BJ (cell line): ENCODE measurements around the gene B4GALT2. TPM values are rescaled to one million over a fixed set of nuclear protein-coding genes. Genes with fewer than 3 reads are reported as not detected.

Experiments used
- CTCF ChIA-PET: fragments of 350-600 bp; formaldehyde crosslinking; extraction: SDS; loops from one replicate; lab custom pipeline; 2021; ENCODE audit warnings: antibody characterized with exemption, inconsistent platforms; lab: Yijun Ruan, JAX
- POLR2A ChIA-PET: fragments of 300-600 bp; sonication (Branson Sonifier 250); formaldehyde crosslinking; extraction: SDS; loops from one replicate; lab custom pipeline; 2021; ENCODE audit warnings: antibody characterized with exemption; lab: Charles Lee
- DNase-seq: peaks from one replicate; pipeline ENCODE4 v3.0.0-alpha.2; 2011; ENCODE audit warnings: low read depth
- H3K27me3 ChIP-seq: 2 replicates; pipeline ENCODE4 v1.6.0; 2011; ENCODE audit warnings: low read length; ENCODE audit not compliant: control insufficient read depth, insufficient read depth
- H3K36me3 ChIP-seq: 2 replicates; pipeline ENCODE4 v1.5.1; 2011; ENCODE audit warnings: low read length; ENCODE audit not compliant: control insufficient read depth, insufficient read depth
- H3K4me3 ChIP-seq: 2 replicates; pipeline ENCODE4 v1.5.1; 2011; ENCODE audit warnings: low read depth, mild to moderate bottlenecking, control low read depth, low read length
- polyA minus RNA-seq: library from RNA; depleted of rRNA, polyadenylated mRNA; stranded (reverse); fragments of >200 nt; gene quantifications from 2 replicates; pipeline ENCODE4 v1.2.3, GENCODE V29; 2011; rRNA and poly(A)+ RNA removed
- polyA plus RNA-seq: library from polyadenylated mRNA; depleted of rRNA; stranded (reverse); fragments of >200 nt; gene quantifications from 2 replicates; pipeline ENCODE4 v1.2.3, GENCODE V29; 2011; rRNA removed
- TF ChIP-seq, protein P1 (sequence below): IDR thresholded peaks from 2 replicates; pipeline ENCODE4 v1.5.1; 2011; ENCODE audit warnings: low read depth, mild to moderate bottlenecking, control low read depth, inconsistent platforms, low read length, moderate library complexity; ENCODE audit not compliant: insufficient read depth

Gene B4GALT2, protein sequence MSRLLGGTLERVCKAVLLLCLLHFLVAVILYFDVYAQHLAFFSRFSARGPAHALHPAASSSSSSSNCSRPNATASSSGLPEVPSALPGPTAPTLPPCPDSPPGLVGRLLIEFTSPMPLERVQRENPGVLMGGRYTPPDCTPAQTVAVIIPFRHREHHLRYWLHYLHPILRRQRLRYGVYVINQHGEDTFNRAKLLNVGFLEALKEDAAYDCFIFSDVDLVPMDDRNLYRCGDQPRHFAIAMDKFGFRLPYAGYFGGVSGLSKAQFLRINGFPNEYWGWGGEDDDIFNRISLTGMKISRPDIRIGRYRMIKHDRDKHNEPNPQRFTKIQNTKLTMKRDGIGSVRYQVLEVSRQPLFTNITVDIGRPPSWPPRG
- 60.2 and 82.2 TPM in 2 replicates for polyA plus RNA-seq
- 53.3 and 71.8 TPM in 2 replicates for polyA minus RNA-seq

DNA sequence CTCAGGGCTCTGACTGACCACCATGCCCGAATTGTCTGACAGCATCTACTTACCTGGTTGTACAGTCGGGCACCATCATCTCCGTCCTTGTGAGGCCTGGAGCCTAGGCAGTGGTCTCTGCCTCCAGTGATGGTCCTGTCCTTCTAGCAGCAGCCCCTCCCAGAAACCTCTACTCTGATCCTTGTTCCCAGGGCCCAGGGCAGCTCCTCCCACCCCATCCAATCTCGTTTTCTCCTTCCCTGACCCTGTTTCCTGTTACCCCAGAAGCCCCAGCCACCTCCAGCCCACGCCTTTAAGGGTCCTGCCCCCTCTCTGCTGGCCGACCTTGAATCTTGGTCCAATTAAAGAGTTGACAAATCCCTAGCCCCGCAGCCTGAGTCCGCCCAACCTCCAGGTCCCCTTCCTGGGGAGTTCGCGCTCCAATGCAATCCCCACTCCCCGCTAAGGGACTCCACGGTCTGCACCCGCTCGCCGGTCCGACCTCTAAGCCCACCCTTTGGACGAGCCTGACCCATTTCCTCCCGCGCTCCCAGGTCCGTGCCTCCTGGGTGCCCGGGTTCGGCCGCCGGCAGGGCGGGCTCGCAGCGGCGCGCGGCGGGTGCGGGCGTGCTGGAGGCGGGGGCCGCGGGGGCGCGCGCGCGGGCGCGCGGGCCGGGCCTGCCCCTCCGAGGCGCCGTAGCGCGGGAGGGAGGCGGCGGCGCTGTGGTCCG lies at the start of gene B4GALT2:
B4GALT2 (plus strand) TSS at position 660 of the 710 bp plus-strand sequence. CDS start 1,951 bp downstream, outside the sequence.
- peak within 1 kb of the TSS; percentile 68 for H3K4me3 ChIP-seq
- ChIA-PET POLR2A (no interaction called here), CTCF (interaction anchor here (1.0 kb wide), 1 partner anchor 9 kb away, joined by 3 read pairs; the partner anchor contains the start of gene DPH2)
- H3K27me3 ChIP-seq = no peaks in the 10 kb centered on the region
- DNase-seq = no peak
- TF ChIP-seq, protein P1, sequence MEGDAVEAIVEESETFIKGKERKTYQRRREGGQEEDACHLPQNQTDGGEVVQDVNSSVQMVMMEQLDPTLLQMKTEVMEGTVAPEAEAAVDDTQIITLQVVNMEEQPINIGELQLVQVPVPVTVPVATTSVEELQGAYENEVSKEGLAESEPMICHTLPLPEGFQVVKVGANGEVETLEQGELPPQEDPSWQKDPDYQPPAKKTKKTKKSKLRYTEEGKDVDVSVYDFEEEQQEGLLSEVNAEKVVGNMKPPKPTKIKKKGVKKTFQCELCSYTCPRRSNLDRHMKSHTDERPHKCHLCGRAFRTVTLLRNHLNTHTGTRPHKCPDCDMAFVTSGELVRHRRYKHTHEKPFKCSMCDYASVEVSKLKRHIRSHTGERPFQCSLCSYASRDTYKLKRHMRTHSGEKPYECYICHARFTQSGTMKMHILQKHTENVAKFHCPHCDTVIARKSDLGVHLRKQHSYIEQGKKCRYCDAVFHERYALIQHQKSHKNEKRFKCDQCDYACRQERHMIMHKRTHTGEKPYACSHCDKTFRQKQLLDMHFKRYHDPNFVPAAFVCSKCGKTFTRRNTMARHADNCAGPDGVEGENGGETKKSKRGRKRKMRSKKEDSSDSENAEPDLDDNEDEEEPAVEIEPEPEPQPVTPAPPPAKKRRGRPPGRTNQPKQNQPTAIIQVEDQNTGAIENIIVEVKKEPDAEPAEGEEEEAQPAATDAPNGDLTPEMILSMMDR = no peak
- peaks cover 11% of the 10 kb centered on the region for H3K36me3 ChIP-seq

DNA sequence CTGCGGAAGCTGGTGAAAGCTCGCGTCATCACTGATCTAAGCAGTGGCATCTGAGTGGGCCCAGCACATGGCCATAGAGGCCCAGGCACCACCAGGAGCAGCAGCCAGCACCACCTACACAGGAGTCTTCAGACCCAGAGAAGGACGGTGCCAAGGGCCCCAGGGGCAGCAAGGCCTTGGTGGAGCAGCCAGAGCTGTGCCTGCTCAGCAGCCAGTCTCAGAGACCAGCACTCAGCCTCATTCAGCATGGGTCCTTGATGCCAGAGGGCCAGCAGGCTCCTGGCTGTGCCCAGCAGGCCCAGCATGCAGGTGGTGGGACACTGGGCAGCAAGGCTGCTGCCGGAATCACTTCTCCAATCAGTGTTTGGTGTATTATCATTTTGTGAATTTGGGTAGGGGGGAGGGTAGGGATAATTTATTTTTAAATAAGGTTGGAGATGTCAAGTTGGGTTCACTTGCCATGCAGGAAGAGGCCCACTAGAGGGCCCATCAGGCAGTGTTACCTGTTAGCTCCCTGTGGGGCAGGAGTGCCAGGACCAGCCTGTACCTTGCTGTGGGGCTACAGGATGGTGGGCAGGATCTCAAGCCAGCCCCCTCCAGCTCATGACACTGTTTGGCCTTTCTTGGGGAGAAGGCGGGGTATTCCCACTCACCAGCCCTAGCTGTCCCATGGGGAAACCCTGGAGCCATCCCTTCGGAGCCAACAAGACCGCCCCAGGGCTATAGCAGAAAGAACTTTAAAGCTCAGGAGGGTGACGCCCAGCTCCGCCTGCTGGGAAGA lies 48.7 kb upstream of the B4GALT2 start:
- H3K36me3 ChIP-seq = peaks cover 3% of the 10 kb centered on the region
- DNase-seq = no peak
- H3K27me3 ChIP-seq = no peaks in the 10 kb centered on the region
- TF ChIP-seq, protein P1 = peak; percentile 27; the same call in 1 of the 2 replicates
- H3K4me3 ChIP-seq = no peak overlapping the region
- CTCF ChIA-PET = interaction anchor here (0.8 to 1.6 kb wide), 4 partner anchors 15 to 167 kb away, joined by 3 to 4 read pairs (median 4); no protein-coding TSS in a partner anchor
- POLR2A ChIA-PET = no interaction called here

DNA sequence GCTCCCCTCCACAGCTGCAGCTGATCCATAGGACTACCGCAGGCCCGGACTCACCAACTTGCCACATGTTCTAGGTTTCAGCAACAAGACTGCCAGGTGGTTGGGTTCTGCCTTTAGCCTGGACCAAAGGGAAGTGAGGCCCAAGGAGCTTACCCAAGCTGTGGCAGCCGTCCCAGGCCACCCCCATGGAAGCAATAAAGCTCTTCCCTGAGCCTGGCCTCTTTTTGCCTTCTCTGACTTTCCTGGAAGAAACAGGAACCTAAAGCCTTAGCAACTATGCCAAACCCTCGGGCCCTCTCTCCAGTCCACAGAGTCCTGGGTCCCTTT lies 48.1 kb upstream of the B4GALT2 start:
- no peak overlapping the region for H3K4me3 ChIP-seq
- ChIA-PET CTCF (interaction anchor here (0.6 to 1.2 kb wide), 4 partner anchors 15 to 168 kb away, joined by 3 to 4 read pairs (median 4); no protein-coding TSS in a partner anchor), POLR2A (no interaction called here)
- no peak for DNase-seq
- no peaks in the 10 kb centered on the region for H3K27me3 ChIP-seq
- TF ChIP-seq, protein P1 = no peak
- H3K36me3 ChIP-seq = peaks cover 2% of the 10 kb centered on the region

DNA sequence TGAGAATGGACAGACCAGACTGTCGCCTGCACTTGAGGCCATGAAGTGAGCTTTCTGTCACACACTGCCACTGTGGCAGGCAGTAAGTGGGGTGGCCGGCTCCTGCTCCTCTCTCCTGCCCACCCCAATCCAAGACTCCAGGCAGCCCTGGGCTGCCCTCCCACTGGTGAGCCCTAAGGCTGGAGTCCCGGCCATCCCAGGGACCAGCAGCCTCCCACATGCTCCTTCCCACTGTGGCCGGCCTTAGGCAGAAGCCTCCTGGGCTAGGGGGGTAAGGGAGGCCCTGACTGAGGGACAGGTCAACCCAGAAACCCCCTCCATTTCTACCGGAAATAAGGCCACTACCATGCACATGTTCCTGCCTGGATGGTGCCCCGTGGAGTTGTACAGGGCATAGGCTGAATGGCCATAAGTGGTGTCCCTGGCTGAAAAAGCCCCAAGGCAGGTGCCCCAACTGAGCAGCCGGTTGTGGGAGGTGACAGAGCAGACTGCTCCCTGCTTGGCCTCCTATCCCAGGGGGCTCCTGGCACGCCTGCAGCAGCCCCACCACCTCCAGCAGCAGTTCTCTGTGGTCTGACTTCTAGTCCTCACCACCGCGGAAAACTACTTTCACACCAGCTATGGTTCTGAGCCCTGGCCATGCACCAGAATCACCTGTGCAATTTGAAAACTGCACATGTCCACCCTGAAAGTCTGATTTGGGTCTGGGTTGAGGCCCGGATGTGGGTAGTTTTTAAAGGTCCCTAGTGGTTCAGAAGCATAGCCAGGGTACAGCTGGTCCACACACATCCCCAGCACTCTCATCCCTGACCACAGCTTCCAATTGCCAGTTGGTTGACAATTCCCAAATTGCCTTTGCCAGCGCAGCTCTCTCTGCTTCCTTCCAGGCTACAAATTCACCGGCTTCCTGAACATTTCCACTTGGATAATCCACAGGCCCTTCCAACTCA lies 47.0 kb upstream of the B4GALT2 start:
- ChIA-PET CTCF (interaction anchor here (3.4 to 8.7 kb wide), 3 partner anchors 7 to 165 kb away, joined by 29 to 365 read pairs (median 33); no protein-coding TSS in a partner anchor), POLR2A (no interaction called here)
- TF ChIP-seq, protein P1 = no peak
- H3K4me3 ChIP-seq = no peak overlapping the region
- no peak for DNase-seq
- H3K36me3 ChIP-seq = peaks cover 2% of the 10 kb centered on the region
- no peaks in the 10 kb centered on the region for H3K27me3 ChIP-seq
